HG02885 (cell line): ENCODE results near the gene RPS24.
A peak's percentile ranks its signal among the peaks of the same experiment; 100 is the strongest.
"Not testable (repeated sequence)": the region's sequence is repeated elsewhere in the genome, so short reads cannot be mapped to it uniquely, and the experiment has no call there.

Source experiments
- ATAC-seq: cut with Tn5 transposase; IDR thresholded peaks from one replicate; pipeline ENCODE4 v1.9.1; 2021; ENCODE audit warnings: mild to moderate bottlenecking; ENCODE audit not compliant: unreplicated experiment, poor library complexity

RPS24 gene

GRCh38 chr10:78033637-78034470 lies at the start of gene RPS24:
TSS of gene RPS24 (plus strand) at chr10:78033863. CDS start at chr10:78033902, 39 bp downstream.
- ATAC-seq, result peak; percentile 82

GRCh38 chr10:77984986-77985385 lies 48.7 kb upstream of the RPS24 start:
- ATAC-seq, result no peak

GRCh38 chr10:77987671-77988255 lies 45.9 kb upstream of the RPS24 start:
- ATAC-seq, result no peak

GRCh38 chr10:77989081-77989724 lies 44.5 kb upstream of the RPS24 start:
- ATAC-seq, result no peak

GRCh38 chr10:77993620-77994019 lies 40.0 kb upstream of the RPS24 start:
- ATAC-seq, result no peak

GRCh38 chr10:77998780-77999179 lies 34.9 kb upstream of the RPS24 start:
- ATAC-seq, result not testable (repeated sequence)

- no peak for ATAC-seq
Observed at GRCh38 chr10:78000206-78000605, 33.5 kb upstream of the RPS24 start.

- no peak for ATAC-seq
Observed at GRCh38 chr10:78000956-78001472, 32.6 kb upstream of the RPS24 start.

- no peak for ATAC-seq
Observed at GRCh38 chr10:78002541-78003288, 30.9 kb upstream of the RPS24 start.

GRCh38 chr10:78004215-78005026 lies 29.2 kb upstream of the RPS24 start:
- no peak for ATAC-seq

GRCh38 chr10:78007172-78007571 lies 26.5 kb upstream of the RPS24 start:
- no peak for ATAC-seq

- no peak for ATAC-seq
Observed at GRCh38 chr10:78009662-78010061, 24.0 kb upstream of the RPS24 start.

GRCh38 chr10:78010278-78010677 lies 23.4 kb upstream of the RPS24 start:
- ATAC-seq, result no peak

- ATAC-seq, result no peak
Observed at GRCh38 chr10:78011065-78011464, 22.6 kb upstream of the RPS24 start.

- ATAC-seq, result no peak
Observed at GRCh38 chr10:78013564-78013963, 20.1 kb upstream of the RPS24 start.

- ATAC-seq, result no peak
Observed at GRCh38 chr10:78015546-78015945, 18.1 kb upstream of the RPS24 start.

- ATAC-seq, result no peak
Observed at GRCh38 chr10:78017856-78018255, 15.8 kb upstream of the RPS24 start.

- ATAC-seq, result no peak
Observed at GRCh38 chr10:78019264-78019663, 14.4 kb upstream of the RPS24 start.

GRCh38 chr10:78021201-78021600 lies 12.5 kb upstream of the RPS24 start:
- ATAC-seq, result no peak

GRCh38 chr10:78023741-78024140 lies 9.9 kb upstream of the RPS24 start:
- no peak for ATAC-seq
